Right lobe of liver (tissue), 6 donors: ENCODE data around the gene DDX43. TPM values are rescaled to one million over a fixed set of nuclear protein-coding genes. Genes with fewer than 3 reads are reported as not detected.

ENCODE experiments used
- ATAC-seq, 4 donors: fragments of 200-7000 bp; cut with Tn5 transposase; one replicate each; pipeline ENCODE4 v1.9.1; 2020; ENCODE audit warnings: mild to moderate bottlenecking in 4 of 4, moderate library complexity in 4 of 4
- DNase-seq, 3 donors: peaks; one replicate each; pipeline ENCODE4 v3.0.0-alpha.2; 2020
- H3K27ac ChIP-seq, 3 donors: fragments of 200-600 bp; one replicate each; pipeline ENCODE4 v1.8.0; 2022
- H3K27me3 ChIP-seq, 2 donors: fragments of 200-600 bp; one replicate each; pipeline ENCODE4 v1.8.0; 2022
- H3K36me3 ChIP-seq, 4 donors: fragments of 200-600 bp; sonication (generic) in 1 of 4; one replicate each; pipeline versions ENCODE4 v1.5.1 to v1.8.0; 2017 to 2022; ENCODE audit warnings: control low read depth in 1 of 4
- H3K4me1 ChIP-seq, 4 donors: fragments of 200-600 bp; sonication (generic) in 1 of 4; one replicate each; pipeline versions ENCODE4 v1.5.1 to v1.8.0; 2017 to 2022; ENCODE audit warnings: control low read depth in 1 of 4
- H3K4me3 ChIP-seq, 3 donors: fragments of 200-600 bp; one replicate each; pipeline ENCODE4 v1.8.0; 2022
- H3K9me3 ChIP-seq, 4 donors: fragments of 200-600 bp; sonication (generic) in 1 of 4; one replicate each; pipeline versions ENCODE4 v1.5.1 to v1.8.0; 2017 to 2022; ENCODE audit warnings: control low read depth in 1 of 4
- POLR2A ChIP-seq: fragments of 450-650 bp; IDR thresholded peaks from one replicate; pipeline ENCODE4 v1.6.1; 2017; ENCODE audit warnings: antibody characterized with exemption, mild to moderate bottlenecking
- WGBS: methylation state at CpG from one replicate; pipeline ENCODE4 v1.1.6; 2018; ENCODE audit warnings: low coverage, low lambda C conversion rate; ENCODE audit not compliant: insufficient coverage; ENCODE audit errors: missing lambda C conversion rate; 5-methylcytosine and 5-hydroxymethylcytosine counted together
- intact Hi-C, 2 donors: fragments of 100-400 bp; cut with DNase I; formaldehyde crosslinking; loops; one replicate each; pipeline versions ENCODE4 v1.11.2 to v1.14.1; 2022
- total RNA-seq, 6 experiments: library from RNA; depleted of rRNA in 2 of 6; stranded (reverse); fragments of >200 nt in 2 of 6; fragmentation: NEBNext Ultra II Directional in 3 of 6; extraction: Animal tissue kit (Norgen Biotek cat#: 25700) in 3 of 6; gene quantifications; one replicate each; pipeline versions ENCODE4 v1.1.0 to v1.2.4, GENCODE V29; 2016 to 2023
- TF ChIP-seq, protein P1 (sequence below), 4 donors: fragments of 200-600 bp in 3 of 4; fragments of 450-650 bp in 1 of 4; IDR thresholded peaks; one replicate each; pipeline versions ENCODE4 v1.5.1 to v1.8.0; 2016 to 2022; ENCODE audit warnings: antibody characterized with exemption in 4 of 4, mild to moderate bottlenecking in 2 of 4
- donor health status: DM: no; HTN: yes; CAD: no.
- donor health status: DM: no; HTN: no; CAD: no.
- donor health status: DM: no; HTN: no; CAD: no.
- donor health status: DM: no; HTN: yes; CAD: no.
- donor health status: DM: no; HTN: yes; CAD: no.

DDX43 gene
- total RNA-seq, 6 experiments from 2014 or later = not detected

DNA sequence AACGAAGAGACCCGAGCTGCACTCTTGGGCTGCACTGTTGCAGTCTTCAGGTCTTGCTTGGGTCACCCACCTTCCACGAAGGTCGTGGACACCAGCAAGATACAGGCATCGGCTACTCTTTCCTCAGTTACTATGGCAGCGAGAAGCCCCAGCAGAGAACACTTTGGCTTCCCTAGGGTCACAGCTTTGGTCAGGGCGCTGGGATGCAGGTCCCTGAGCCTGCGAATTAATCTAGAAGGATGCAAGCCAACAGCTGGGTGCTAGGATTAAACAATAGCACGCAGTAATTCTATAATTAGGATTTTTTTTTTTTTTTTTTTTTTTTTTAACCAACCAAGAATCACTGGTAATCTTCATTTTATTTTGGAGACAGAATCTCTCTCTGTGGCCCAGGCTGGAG, 30.1 kb upstream of the DDX43 start:
- no peak for DNase-seq
- 82% methylated on average over 7 of the region's 9 CpGs for WGBS
- no peaks in the 10 kb centered on the region for H3K36me3 ChIP-seq
- H3K27ac ChIP-seq = no peak overlapping the region
- no peaks in the 10 kb centered on the region for H3K4me1 ChIP-seq
- no peaks in the 10 kb centered on the region for H3K9me3 ChIP-seq
- intact Hi-C loops = no loop called here
- H3K4me3 ChIP-seq = no peak overlapping the region
- ATAC-seq = no peak
- H3K27me3 ChIP-seq = no peaks in the 10 kb centered on the region
- no peak for TF ChIP-seq POLR2A
- TF ChIP-seq, protein P1, sequence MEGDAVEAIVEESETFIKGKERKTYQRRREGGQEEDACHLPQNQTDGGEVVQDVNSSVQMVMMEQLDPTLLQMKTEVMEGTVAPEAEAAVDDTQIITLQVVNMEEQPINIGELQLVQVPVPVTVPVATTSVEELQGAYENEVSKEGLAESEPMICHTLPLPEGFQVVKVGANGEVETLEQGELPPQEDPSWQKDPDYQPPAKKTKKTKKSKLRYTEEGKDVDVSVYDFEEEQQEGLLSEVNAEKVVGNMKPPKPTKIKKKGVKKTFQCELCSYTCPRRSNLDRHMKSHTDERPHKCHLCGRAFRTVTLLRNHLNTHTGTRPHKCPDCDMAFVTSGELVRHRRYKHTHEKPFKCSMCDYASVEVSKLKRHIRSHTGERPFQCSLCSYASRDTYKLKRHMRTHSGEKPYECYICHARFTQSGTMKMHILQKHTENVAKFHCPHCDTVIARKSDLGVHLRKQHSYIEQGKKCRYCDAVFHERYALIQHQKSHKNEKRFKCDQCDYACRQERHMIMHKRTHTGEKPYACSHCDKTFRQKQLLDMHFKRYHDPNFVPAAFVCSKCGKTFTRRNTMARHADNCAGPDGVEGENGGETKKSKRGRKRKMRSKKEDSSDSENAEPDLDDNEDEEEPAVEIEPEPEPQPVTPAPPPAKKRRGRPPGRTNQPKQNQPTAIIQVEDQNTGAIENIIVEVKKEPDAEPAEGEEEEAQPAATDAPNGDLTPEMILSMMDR (IDR thresholded peaks at IDR 0.05) = no peak

GRCh38 chr6:73367761-73368355, 26.8 kb upstream of the DDX43 start:
- Histone ChIP-seq H3K4me1 (no peaks in the 10 kb centered on the region), H3K27ac (no peak overlapping the region), H3K27me3 (no peaks in the 10 kb centered on the region), H3K36me3 (no peaks in the 10 kb centered on the region), H3K4me3 (no peak overlapping the region), H3K9me3 (no peaks in the 10 kb centered on the region)
- DNase-seq = no peak
- WGBS = 60% methylated on average over 10 of the region's 16 CpGs
- no peak for TF ChIP-seq POLR2A
- TF ChIP-seq, protein P1 (IDR thresholded peaks at IDR 0.05) = no peak
- intact Hi-C loops = no loop called here
- no peak for ATAC-seq

DNA sequence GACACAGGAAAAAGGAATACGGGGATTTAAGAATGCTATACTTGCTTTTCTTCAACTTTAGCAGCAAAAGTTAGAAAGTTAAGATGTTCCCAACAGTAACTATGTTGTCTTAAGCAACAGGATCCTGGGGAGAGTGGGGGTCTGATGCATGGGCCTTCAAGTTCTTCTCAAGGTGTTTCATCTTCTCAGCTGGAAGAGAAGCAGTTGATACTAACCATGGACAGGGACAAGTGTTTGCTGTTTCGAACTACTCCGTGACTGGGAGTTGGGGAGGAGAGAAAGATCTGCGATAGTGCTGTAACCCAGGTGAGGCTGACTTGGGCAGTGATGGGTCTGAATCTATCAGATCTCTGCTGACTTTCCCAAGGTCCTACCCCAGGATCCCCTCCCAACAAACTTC, 26.0 kb upstream of the DDX43 start:
- ATAC-seq = no peak
- H3K9me3 ChIP-seq = no peaks in the 10 kb centered on the region
- no peaks in the 10 kb centered on the region for H3K27me3 ChIP-seq
- DNase-seq = no peak
- 75% methylated on average over 2 of the region's 4 CpGs for WGBS
- intact Hi-C loops = no loop called here
- no peak overlapping the region for H3K4me3 ChIP-seq
- no peaks in the 10 kb centered on the region for H3K36me3 ChIP-seq
- no peaks in the 10 kb centered on the region for H3K4me1 ChIP-seq
- TF ChIP-seq, protein P1 (IDR thresholded peaks at IDR 0.05) = no peak
- TF ChIP-seq POLR2A = no peak
- H3K27ac ChIP-seq = no peak overlapping the region

DNA sequence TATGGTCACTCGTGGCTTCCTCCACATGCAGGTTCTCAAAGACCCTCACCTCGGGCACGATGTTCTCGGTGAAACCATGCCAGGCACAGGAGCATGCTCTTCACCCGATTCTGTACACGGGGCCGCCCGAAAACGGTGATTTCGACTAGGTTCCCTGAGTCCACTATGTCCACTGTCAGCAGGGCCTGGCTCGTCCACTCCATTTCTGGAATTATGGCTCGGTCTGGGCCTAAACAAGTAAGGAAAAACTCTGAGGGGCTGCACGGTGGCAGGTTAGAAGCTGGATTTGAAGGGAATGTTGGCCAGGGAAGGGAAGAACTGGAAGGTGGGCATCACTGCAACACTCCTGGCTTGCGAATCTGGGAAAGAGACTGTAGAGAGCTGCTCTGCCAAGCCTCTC, 25.5 kb upstream of the DDX43 start:
- Histone ChIP-seq H3K4me1 (no peaks in the 10 kb centered on the region), H3K27ac (no peak overlapping the region), H3K9me3 (no peaks in the 10 kb centered on the region), H3K36me3 (no peaks in the 10 kb centered on the region), H3K27me3 (no peaks in the 10 kb centered on the region), H3K4me3 (no peak overlapping the region)
- no peak for DNase-seq
- intact Hi-C loops = no loop called here
- ATAC-seq = no peak
- TF ChIP-seq POLR2A = no peak
- TF ChIP-seq, protein P1 (IDR thresholded peaks at IDR 0.05) = no peak
- WGBS = 77% methylated on average over 9 of the region's 14 CpGs

DNA sequence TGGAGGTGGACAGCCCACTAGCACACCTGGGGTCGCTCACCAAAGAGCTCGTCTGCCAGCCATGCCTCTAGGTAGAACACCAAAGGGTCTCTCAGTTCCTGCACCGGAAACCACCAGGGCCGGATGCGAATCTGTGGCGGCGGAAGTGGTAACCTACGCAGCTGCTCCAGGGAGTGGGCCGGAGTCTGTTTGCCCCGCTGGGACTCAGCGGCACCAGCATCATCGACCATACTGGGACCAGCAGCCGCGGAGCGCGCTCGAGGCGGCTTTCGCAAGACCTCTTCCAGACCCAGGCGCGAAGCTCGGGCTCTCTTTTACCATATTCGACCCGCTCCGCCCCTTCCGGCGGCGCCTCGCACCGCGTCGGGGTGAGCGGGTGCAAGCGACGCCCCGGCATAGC, 25.1 kb upstream of the DDX43 start, which contains the start of gene OOEP:
OOEP (minus strand) TSS at position 335 of the 400 bp plus-strand sequence; CDS start at position 230, 105 bp downstream.
- no CpG with 5 or more reads among the region's 36 CpGs for WGBS
- Histone ChIP-seq H3K4me1 (no peaks in the 10 kb centered on the region), H3K27me3 (no peaks in the 10 kb centered on the region), H3K36me3 (no peaks in the 10 kb centered on the region), H3K27ac (no peak within 1 kb of the TSS), H3K9me3 (no peaks in the 10 kb centered on the region), H3K4me3 (no peak within 1 kb of the TSS)
- DNase-seq (no peak), ATAC-seq (no peak)
- TF ChIP-seq, protein P1 (IDR thresholded peaks at IDR 0.05) = no peak
- no peak for TF ChIP-seq POLR2A
- intact Hi-C loops = no loop called here
